Esophagus squamous epithelium (tissue), 5 donors: Measurements from ENCODE around the gene CTCF. TPM values are rescaled to one million over a fixed set of nuclear protein-coding genes. Genes with fewer than 3 reads are reported as not detected.

Source experiments
- DNase-seq: peaks from one replicate; lab custom pipeline; 2025; lab: John Stamatoyannopoulos, UW
- H3K27ac ChIP-seq, 4 donors: fragments of 200-600 bp; sonication (generic); one replicate each; pipeline ENCODE4 v1.5.1; 2016 to 2019; ENCODE audit warnings: mild to moderate bottlenecking in 1 of 4
- H3K27me3 ChIP-seq, 4 donors: fragments of 200-600 bp; sonication (generic); 1 replicate in 3 of 4; 2 replicates in 1 of 4; pipeline versions ENCODE4 v1.5.1 to v1.6.0; 2017 to 2021; ENCODE audit warnings: antibody characterized with exemption in 1 of 4
- H3K36me3 ChIP-seq, 3 donors: fragments of 200-600 bp; sonication (generic); one replicate each; pipeline ENCODE4 v1.5.1; 2016 to 2019
- H3K4me1 ChIP-seq, 3 donors: fragments of 200-600 bp; sonication (generic); one replicate each; pipeline ENCODE4 v1.5.1; 2017 to 2019
- H3K4me3 ChIP-seq, 4 donors: fragments of 200-600 bp; sonication (generic); 1 replicate in 3 of 4; 2 replicates in 1 of 4; pipeline ENCODE4 v1.5.1; 2016 to 2019; ENCODE audit warnings: mild to moderate bottlenecking in 2 of 4, moderate library complexity in 1 of 4
- H3K9me3 ChIP-seq, 3 donors: fragments of 200-600 bp; sonication (generic); one replicate each; pipeline ENCODE4 v1.5.1; 2016 to 2019
- CTCF ChIP-seq, 6 experiments: fragments of 450-650 bp in 4 of 6; fragments of 200-600 bp in 2 of 6; sonication (generic) in 2 of 6; IDR thresholded peaks; one replicate each; pipeline ENCODE4 v1.5.1; 2016 to 2019; ENCODE audit warnings: antibody characterized with exemption in 6 of 6, mild to moderate bottlenecking in 4 of 6, moderate library complexity in 4 of 6
- POLR2A ChIP-seq, 4 donors: fragments of 450-650 bp; IDR thresholded peaks; one replicate each; pipeline ENCODE4 v1.6.1; 2017; ENCODE audit warnings: antibody characterized with exemption in 4 of 4, mild to moderate bottlenecking in 4 of 4, moderate library complexity in 3 of 4
- WGBS, 2 donors: methylation state at CpG; one replicate each; pipeline ENCODE4 v1.1.5; 2018; 5-methylcytosine and 5-hydroxymethylcytosine counted together
- intact Hi-C: fragments of 100-400 bp; cut with DNase I; formaldehyde crosslinking; loops from one replicate; pipeline ENCODE4 v1.15.0; 2022
- total RNA-seq, 4 donors: library from RNA; depleted of rRNA; stranded (reverse); fragments of >200 nt; gene quantifications; one replicate each; pipeline ENCODE4 v1.1.0, GENCODE V29; 2016
- donor health status: DM: yes; HTN: yes; CAD: no.

CTCF gene
- total RNA-seq, 4 donors from 2014 or later: 29.9 to 35.5 (median 33.5) TPM

DNA sequence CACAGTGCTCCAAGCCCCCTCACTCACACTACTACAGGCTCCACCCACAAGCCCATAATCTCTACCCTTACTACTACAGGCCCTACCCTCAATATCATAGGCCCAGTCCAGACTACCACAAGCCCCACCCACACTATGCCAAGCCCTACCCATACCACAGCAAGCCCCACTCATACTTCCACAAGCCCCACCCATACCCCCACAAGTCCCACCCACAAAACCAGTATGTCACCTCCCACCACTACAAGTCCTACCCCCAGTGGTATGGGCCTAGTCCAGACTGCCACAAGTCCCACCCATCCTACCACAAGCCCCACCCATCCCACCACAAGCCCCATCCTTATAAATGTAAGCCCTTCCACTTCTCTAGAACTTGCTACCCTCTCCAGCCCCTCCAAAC is 19.9 kb upstream of the CTCF start:
- Histone ChIP-seq H3K36me3 (peaks cover 24 to 78% (median 33%) of the 10 kb centered on the region in 3 donors), H3K4me1 (peaks cover 36 to 99% (median 59%) of the 10 kb centered on the region in 3 donors), H3K27me3 (no peaks in the 10 kb centered on the region), H3K9me3 (no peaks in the 10 kb centered on the region), H3K4me3 (no peak overlapping the region), H3K27ac (peak overlapping the region in 2 of 4 donors; percentile 29 to 51)
- TF ChIP-seq CTCF (IDR thresholded peaks at IDR 0.05): no peak
- TF ChIP-seq POLR2A (IDR thresholded peaks at IDR 0.05): no peak
- DNase-seq: no peak
- intact Hi-C loops: no loop called here

- Histone ChIP-seq H3K27me3 (no peaks in the 10 kb centered on the region), H3K36me3 (peaks cover 24 to 78% (median 33%) of the 10 kb centered on the region in 3 donors), H3K9me3 (no peaks in the 10 kb centered on the region), H3K27ac (peak overlapping the region in 1 of 4 donors; percentile 51), H3K4me3 (no peak overlapping the region), H3K4me1 (peaks cover 39 to 99% (median 64%) of the 10 kb centered on the region in 3 donors)
- intact Hi-C loops: no loop called here
- DNase-seq: no peak
- WGBS, 2 donors: no CpG with 5 or more reads among the region's 8 CpGs
- TF ChIP-seq CTCF (IDR thresholded peaks at IDR 0.05) (no peak), POLR2A (IDR thresholded peaks at IDR 0.05) (no peak)
Observed at GRCh38 chr16:67543036-67543435, 19.3 kb upstream of the CTCF start.

- Histone ChIP-seq H3K4me1 (peaks cover 40 to 99% (median 65%) of the 10 kb centered on the region in 3 donors), H3K27ac (peak overlapping the region in 1 of 4 donors; percentile 51), H3K36me3 (peaks cover 24 to 78% (median 33%) of the 10 kb centered on the region in 3 donors), H3K27me3 (no peaks in the 10 kb centered on the region), H3K4me3 (no peak overlapping the region), H3K9me3 (no peaks in the 10 kb centered on the region)
- DNase-seq: no peak
- intact Hi-C loops: no loop called here
- TF ChIP-seq CTCF (IDR thresholded peaks at IDR 0.05) (no peak), POLR2A (IDR thresholded peaks at IDR 0.05) (no peak)
- WGBS, 2 donors: 83 to 84% methylated on average over 4 to 6 of the region's 6 CpGs
Observed at GRCh38 chr16:67543582-67543981, 18.7 kb upstream of the CTCF start.

DNA sequence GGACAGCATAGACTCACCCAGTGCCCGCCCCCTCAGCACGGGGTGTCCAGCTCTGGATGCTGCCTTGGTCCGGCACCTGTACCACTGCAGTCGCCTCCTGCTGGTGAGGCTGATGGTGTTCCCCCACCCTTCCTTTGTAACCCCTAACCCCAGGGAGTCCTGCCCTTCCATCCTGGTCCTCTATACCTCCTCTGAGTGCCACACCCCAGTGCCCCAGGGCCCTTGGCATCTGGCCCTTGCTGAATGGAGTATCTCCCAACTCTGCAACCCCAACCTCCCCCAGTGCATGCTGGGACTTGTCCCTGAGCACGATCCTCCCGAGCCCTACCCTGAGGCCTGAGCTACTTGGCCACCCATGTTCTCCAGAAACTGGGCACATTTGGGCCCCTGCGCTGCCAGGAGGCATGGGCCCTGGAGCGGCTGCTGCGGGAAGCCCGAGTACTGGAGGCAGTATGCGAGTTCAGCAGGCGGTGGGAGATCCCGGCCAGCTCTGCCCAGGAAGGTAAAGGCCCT is 17.9 kb upstream of the CTCF start:
- H3K4me3 ChIP-seq: no peak overlapping the region
- H3K27me3 ChIP-seq: no peaks in the 10 kb centered on the region
- peaks cover 32 to 91% (median 57%) of the 10 kb centered on the region in 3 donors for H3K4me1 ChIP-seq
- intact Hi-C loops: no loop called here
- 49 to 56% methylated on average over 6 to 13 of the region's 13 CpGs for WGBS, 2 donors
- DNase-seq: no peak
- TF ChIP-seq CTCF (IDR thresholded peaks at IDR 0.05) (peak in 2 of 6 experiments; percentile 6 to 9), POLR2A (IDR thresholded peaks at IDR 0.05) (no peak)
- H3K36me3 ChIP-seq: peaks cover 22 to 75% (median 33%) of the 10 kb centered on the region in 3 donors
- no peaks in the 10 kb centered on the region for H3K9me3 ChIP-seq
- H3K27ac ChIP-seq: peak overlapping the region in 3 of 4 donors; percentile 2 to 39 (median 29)

DNA sequence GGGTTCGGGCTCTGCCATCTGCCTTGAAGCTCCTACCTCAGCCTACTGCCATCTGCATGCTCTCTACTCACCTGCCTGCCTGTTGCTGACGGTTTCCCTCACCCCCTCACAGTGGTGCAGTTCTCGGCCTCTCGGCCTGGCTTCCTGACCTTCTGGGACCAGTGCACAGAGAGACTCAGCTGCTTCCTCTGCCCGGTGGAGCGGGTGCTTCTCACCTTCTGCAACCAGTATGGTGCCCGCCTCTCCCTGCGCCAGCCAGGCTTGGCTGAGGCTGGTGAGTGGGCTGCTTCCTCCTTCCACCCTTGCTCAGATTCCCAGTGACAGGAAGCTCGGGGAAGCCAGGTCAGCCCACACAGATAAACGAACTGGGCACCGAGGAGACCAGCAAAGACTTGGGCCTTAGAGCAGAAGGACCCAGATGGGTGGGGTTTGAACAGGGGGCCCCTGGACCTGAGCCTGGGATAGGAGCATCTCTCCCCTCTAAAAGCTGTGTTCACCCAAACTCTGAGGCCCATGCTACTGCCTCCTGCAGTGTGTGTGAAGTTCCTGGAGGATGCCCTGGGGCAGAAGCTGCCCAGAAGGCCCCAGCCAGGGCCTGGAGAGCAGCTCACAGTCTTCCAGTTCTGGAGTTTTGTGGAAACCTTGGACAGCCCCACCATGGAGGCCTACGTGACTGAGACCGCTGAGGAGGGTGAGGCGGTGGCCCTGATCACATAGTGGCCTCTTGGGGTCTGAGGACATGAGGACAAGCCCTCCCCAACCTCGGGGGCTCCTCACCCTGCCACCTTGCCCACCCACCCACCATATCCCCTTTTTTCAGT is 17.3 kb upstream of the CTCF start:
- 65 to 84% methylated on average over 4 of the region's 15 CpGs for WGBS, 2 donors
- H3K27me3 ChIP-seq: no peaks in the 10 kb centered on the region
- intact Hi-C loops: no loop called here
- TF ChIP-seq POLR2A (IDR thresholded peaks at IDR 0.05) (no peak), CTCF (IDR thresholded peaks at IDR 0.05) (no peak)
- peak overlapping the region in 3 of 4 donors; percentile 2 to 84 (median 29) for H3K27ac ChIP-seq
- peaks cover 16 to 68% (median 33%) of the 10 kb centered on the region in 3 donors for H3K36me3 ChIP-seq
- DNase-seq: no peak
- H3K9me3 ChIP-seq: no peaks in the 10 kb centered on the region
- H3K4me1 ChIP-seq: peaks cover 32 to 84% (median 53%) of the 10 kb centered on the region in 3 donors
- H3K4me3 ChIP-seq: no peak overlapping the region
